Measurements from ENCODE around the gene ADAMTS13. TPM values are rescaled to one million over a fixed set of nuclear protein-coding genes. Genes with fewer than 3 reads are reported as not detected.
A peak's percentile ranks its signal among the peaks of the same experiment; 100 is the strongest.

Gene ADAMTS13
- total and polyA plus RNA-seq, 10 donors = 1.1 to 4.8 (median 2.7) TPM

DNA sequence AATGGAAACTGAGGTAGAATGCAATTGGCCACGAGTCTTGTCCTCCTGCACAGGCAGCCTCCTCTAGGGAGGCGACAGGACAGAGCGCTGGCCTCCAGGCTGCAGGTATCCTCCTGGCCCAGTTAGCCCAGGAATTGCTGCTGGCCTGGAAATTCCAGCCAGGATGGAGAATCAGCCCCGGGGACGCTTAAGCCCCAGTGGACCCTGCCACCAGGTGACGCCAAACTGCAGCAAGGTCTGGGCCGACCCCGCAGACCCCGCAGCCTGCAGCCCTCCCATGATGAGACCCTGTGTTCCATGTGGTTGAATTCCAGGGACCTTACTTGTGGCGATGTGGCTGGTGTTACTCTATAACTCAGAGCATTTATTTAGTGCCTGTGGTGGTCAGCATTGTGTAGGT, 44.9 kb downstream of the ADAMTS13 start:
- DNase-seq = no peak
- no peak overlapping the region for H3K4me3 ChIP-seq
- 91 to 94% (median 91%) methylated on average over 10 of the region's 10 CpGs for WGBS, 5 donors

DNA sequence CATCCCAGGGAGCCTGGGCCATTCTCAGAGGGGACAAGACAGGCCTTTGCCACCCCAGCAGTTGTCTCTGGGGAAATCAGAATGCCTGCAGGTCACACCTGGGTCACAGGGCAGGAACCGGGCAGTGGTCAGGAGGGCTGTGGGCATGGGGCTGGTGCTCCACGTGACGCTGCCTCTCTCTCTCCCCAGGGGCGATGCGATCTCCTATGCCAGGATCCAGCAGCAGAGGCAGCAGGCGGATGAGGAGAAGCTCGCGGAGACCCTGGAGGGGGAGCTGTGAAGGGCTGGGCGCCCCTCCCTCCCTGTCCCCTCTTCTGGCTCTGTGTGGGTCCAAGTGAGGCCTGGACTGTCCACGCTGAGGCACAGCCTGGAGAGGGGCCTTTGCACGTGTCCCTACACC, 46.2 kb downstream of the ADAMTS13 start:
- Histone ChIP-seq H3K9me3 (no peaks in the 10 kb centered on the region), H3K36me3 (peaks cover 0 to 48% (median 17%) of the 10 kb centered on the region in 6 donors), H3K27me3 (replicated peaks in 1 of 7) (no peaks in the 10 kb centered on the region), H3K4me1 (peaks cover 0 to 37% (median 2%) of the 10 kb centered on the region in 6 donors), H3K4me3 (no peak overlapping the region), H3K27ac (no peak overlapping the region)
- no peak for TF ChIP-seq CTCF (IDR thresholded peaks at IDR 0.05 in 8 of 11, conservative IDR thresholded peaks at IDR 0.05 in 3 of 11)
- no peak for TF ChIP-seq POLR2A (IDR thresholded peaks at IDR 0.05)
- TF ChIP-seq POLR2AphosphoS5 (IDR thresholded peaks at IDR 0.05) = peak in 2 of 3 donors; percentile 1 to 8
- 80 to 96% (median 93%) methylated on average over 11 of the region's 11 CpGs for WGBS, 5 donors
- intact Hi-C loops (cut with DNase I; ENCODE audit: low total_unique reads) = no loop called here
- no peak for DNase-seq

More for the DNA sequence above, 44.9 kb downstream of the ADAMTS13 start:
- Histone ChIP-seq H3K4me1 (peaks cover 0 to 35% (median 6%) of the 10 kb centered on the region in 6 donors), H3K27ac (no peak overlapping the region), H3K9me3 (no peaks in the 10 kb centered on the region), H3K27me3 (replicated peaks in 1 of 7) (no peaks in the 10 kb centered on the region), H3K36me3 (peaks cover 0 to 37% (median 9%) of the 10 kb centered on the region in 6 donors)
- TF ChIP-seq POLR2A (IDR thresholded peaks at IDR 0.05) (no peak), POLR2AphosphoS5 (IDR thresholded peaks at IDR 0.05) (peak; percentile 14 to 49 (median 18))
- intact Hi-C loops (cut with DNase I; ENCODE audit: low total_unique reads) = no loop called here

DNA sequence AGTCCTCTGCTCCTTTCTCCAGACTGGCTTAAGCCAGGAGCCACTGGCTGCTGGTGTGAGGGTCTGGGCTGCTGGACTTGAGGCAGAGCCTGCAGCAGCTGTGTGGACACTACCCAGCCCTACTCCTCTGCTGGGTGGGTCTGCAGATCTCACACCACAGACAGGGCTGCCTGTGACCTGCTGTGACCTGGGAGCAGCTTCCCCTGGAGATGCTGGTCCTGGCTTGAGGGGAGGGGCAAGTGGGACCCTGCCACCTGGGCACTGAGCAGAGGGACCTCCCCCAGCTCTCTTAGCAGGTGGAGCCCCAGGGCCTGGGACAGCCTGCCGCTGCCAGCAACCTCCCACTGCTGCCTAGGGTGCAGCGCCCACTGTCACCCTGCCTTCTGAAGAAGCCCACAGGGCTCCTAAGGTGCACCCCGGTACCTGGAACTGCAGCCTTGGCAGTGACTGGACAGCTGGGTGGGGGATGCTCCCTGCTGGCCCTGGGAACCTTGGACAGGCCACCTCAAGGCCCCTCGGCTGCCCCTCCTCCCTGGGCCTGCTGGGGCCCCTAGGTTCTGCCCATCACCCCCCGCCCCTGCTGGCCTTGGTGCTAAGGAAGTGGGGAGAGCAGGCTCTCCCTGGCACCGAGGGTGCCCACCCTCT, 46.7 kb downstream of the ADAMTS13 start:
- intact Hi-C loops (cut with DNase I; ENCODE audit: low total_unique reads) = no loop called here

DNA sequence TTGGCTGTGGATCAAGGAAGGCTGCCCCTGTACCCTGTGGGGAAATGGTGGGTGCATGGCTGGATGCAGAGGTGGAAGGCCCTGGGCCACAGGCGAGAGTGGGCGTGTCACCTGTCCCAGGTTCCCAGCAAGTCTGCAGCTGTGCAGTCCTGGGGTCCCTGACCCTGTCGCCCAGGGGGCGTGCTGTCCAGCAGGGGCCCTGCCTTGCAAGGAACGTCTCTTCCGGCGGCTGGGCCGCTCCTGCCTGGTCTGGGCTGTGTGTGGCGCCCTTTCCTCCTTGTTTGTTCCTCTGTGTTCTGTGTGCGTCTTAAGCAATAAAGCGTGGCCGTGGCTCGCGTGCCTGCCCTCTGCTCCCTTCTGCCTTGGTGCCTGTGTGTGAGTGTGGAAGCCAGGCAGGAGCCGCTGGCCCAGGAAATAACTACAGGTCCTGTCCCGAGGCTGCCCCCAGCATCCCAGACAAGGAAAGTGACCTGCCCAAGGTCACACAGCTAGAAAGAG, 48.3 kb downstream of the ADAMTS13 start:
- intact Hi-C loops (cut with DNase I; ENCODE audit: low total_unique reads) = no loop called here
- Histone ChIP-seq H3K36me3 (peaks cover 0 to 56% (median 32%) of the 10 kb centered on the region in 6 donors), H3K4me1 (peaks cover 0 to 46% (median 15%) of the 10 kb centered on the region in 6 donors), H3K9me3 (no peaks in the 10 kb centered on the region), H3K4me3 (no peak overlapping the region), H3K27ac (peak overlapping the region in 1 of 8 donors; percentile 24), H3K27me3 (replicated peaks in 1 of 7) (no peaks in the 10 kb centered on the region)
- peak; percentile 32 to 75 (median 60) for TF ChIP-seq POLR2AphosphoS5 (IDR thresholded peaks at IDR 0.05)
- TF ChIP-seq CTCF (IDR thresholded peaks at IDR 0.05 in 8 of 11, conservative IDR thresholded peaks at IDR 0.05 in 3 of 11) = no peak
- 75 to 94% (median 80%) methylated on average over 12 to 16 of the region's 16 CpGs for WGBS, 5 donors
- DNase-seq = no peak

More for the DNA sequence above, 46.7 kb downstream of the ADAMTS13 start:
- 75 to 90% (median 81%) methylated on average over 4 to 6 of the region's 6 CpGs; no CpG with 5 or more reads in 1 of the 5 donors for WGBS, 5 donors
- H3K4me3 ChIP-seq = no peak overlapping the region
- TF ChIP-seq POLR2AphosphoS5 (IDR thresholded peaks at IDR 0.05) = peak; percentile 11 to 30 (median 22)
- no peak for TF ChIP-seq POLR2A (IDR thresholded peaks at IDR 0.05)
- TF ChIP-seq CTCF (IDR thresholded peaks at IDR 0.05 in 8 of 11, conservative IDR thresholded peaks at IDR 0.05 in 3 of 11) = no peak
- no peaks in the 10 kb centered on the region for H3K9me3 ChIP-seq
- DNase-seq = no peak
- H3K36me3 ChIP-seq = peaks cover 0 to 48% (median 21%) of the 10 kb centered on the region in 6 donors
- peak overlapping the region in 1 of 8 donors; percentile 9 for H3K27ac ChIP-seq
- H3K27me3 ChIP-seq (replicated peaks in 1 of 7) = no peaks in the 10 kb centered on the region
- H3K4me1 ChIP-seq = peaks cover 0 to 39% (median 5%) of the 10 kb centered on the region in 6 donors
